ENCODE results near the gene LCE1A.

GRCh38 chr1:152836870-152837269 is 9.6 kb downstream of the LCE1A start:
- TF ChIP-seq, protein P1, sequence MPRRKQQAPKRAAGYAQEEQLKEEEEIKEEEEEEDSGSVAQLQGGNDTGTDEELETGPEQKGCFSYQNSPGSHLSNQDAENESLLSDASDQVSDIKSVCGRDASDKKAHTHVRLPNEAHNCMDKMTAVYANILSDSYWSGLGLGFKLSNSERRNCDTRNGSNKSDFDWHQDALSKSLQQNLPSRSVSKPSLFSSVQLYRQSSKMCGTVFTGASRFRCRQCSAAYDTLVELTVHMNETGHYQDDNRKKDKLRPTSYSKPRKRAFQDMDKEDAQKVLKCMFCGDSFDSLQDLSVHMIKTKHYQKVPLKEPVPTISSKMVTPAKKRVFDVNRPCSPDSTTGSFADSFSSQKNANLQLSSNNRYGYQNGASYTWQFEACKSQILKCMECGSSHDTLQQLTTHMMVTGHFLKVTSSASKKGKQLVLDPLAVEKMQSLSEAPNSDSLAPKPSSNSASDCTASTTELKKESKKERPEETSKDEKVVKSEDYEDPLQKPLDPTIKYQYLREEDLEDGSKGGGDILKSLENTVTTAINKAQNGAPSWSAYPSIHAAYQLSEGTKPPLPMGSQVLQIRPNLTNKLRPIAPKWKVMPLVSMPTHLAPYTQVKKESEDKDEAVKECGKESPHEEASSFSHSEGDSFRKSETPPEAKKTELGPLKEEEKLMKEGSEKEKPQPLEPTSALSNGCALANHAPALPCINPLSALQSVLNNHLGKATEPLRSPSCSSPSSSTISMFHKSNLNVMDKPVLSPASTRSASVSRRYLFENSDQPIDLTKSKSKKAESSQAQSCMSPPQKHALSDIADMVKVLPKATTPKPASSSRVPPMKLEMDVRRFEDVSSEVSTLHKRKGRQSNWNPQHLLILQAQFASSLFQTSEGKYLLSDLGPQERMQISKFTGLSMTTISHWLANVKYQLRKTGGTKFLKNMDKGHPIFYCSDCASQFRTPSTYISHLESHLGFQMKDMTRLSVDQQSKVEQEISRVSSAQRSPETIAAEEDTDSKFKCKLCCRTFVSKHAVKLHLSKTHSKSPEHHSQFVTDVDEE (CRISPR knock-in tag; IDR thresholded peaks at IDR 0.05), result no peak
- no peak for TF ChIP-seq CSRNP3 (CRISPR knock-in tag; IDR thresholded peaks at IDR 0.05)

Measured in SK-N-SH treated with all-trans-retinoic acid at 6 μM for 48 hours (cell line).